ENCODE data around the gene DNAAF5. TPM values are rescaled to one million over a fixed set of nuclear protein-coding genes. Genes with fewer than 3 reads are reported as not detected.

The DNAAF5 gene
- total RNA-seq, result 7.9 and 10.2 TPM in 2 replicates

DNA sequence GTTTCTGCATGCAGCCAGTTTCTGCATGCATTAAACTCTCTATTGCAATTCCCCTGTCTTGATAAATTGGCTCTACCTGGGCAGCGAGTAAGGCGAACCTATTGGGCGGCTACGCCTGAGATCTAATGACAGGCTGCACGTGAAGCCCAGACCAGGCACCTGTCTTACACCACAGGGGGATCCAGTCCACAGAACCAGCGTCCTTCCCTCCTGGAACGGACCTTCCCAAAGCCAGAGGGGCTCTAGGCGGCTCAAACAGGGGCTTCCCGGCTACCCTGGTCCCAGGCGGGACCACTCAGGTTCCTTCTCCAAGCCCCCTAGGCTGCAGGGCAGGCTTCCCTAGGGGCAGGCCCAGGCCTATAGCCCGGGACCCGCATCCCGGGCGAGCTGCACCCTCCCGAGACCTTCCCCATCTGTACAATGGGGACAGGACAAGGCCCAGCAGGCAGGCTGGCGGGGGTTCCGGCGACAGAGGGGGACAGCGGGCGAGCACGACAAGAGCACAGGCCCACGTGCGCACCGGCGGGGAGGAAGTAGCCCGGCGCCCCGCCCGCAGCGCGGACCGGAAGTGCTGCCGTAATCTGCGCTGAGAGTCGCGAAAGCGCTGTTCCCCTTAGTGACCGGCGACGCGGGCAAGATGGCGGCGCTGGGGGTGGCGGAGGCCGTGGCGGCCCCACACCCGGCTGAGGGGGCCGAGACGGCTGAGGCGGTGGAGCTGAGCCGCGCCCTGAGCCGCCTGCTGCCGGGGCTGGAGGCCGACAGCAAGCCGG, at the start of gene DNAAF5:
DNAAF5 (plus strand) TSS at position 616 of the 770 bp plus-strand sequence; CDS start at position 638, 22 bp downstream.

GRCh38 chr7:727104-727805, 756 bp downstream of the DNAAF5 start, which contains the start of gene PRKAR1B:
Gene PRKAR1B (minus strand): TSS chr7:727281. CDS start chr7:711505, 15,776 bp downstream.

GRCh38 chr7:832167-832967, 105.9 kb downstream of the DNAAF5 start, which contains the start of gene SUN1:
Gene SUN1 (plus strand): TSS chr7:832476. CDS start chr7:832525, 49 bp downstream.

Other genes with a start within 250 kb of the DNAAF5 start
- 2.8 and 5.0 TPM in 2 replicates for gene PDGFA, start 206.9 kb upstream of the DNAAF5 start, total RNA-seq
- 11.1 and 15.3 TPM in 2 replicates for gene PRKAR1B, start 582 bp downstream of the DNAAF5 start, total RNA-seq
- 107 and 200 TPM in 2 replicates for gene SUN1, start 105.8 kb downstream of the DNAAF5 start, total RNA-seq
- gene GET4, start 149.9 kb downstream of the DNAAF5 start, total RNA-seq, result 17.9 and 22.1 TPM in 2 replicates
- 0.79 and 1.1 TPM in 2 replicates for gene ADAP1, start 228.0 kb downstream of the DNAAF5 start, total RNA-seq
- 8.0 and 9.5 TPM in 2 replicates for gene COX19, start 248.8 kb downstream of the DNAAF5 start, total RNA-seq